Epithelial cell of esophagus (primary cell): ENCODE measurements around the gene GUCA2B.
A peak's percentile ranks its signal among the peaks of the same experiment; 100 is the strongest.

ENCODE experiments used
- DNase-seq: peaks from one replicate; pipeline ENCODE4 v3.0.0; 2010; ENCODE audit warnings: low read depth
- H3K4me3 ChIP-seq: 2 replicates; pipeline ENCODE4 v1.5.1; 2011; ENCODE audit warnings: mild to moderate bottlenecking, low read length, control low read depth
- TF ChIP-seq, protein P1 (sequence below): IDR thresholded peaks from 2 replicates; pipeline ENCODE4 v1.5.1; 2011; ENCODE audit warnings: low read depth, mild to moderate bottlenecking, low read length, control low read depth, inconsistent platforms; ENCODE audit not compliant: insufficient read depth; ENCODE audit errors: missing control alignments

GUCA2B gene

DNA sequence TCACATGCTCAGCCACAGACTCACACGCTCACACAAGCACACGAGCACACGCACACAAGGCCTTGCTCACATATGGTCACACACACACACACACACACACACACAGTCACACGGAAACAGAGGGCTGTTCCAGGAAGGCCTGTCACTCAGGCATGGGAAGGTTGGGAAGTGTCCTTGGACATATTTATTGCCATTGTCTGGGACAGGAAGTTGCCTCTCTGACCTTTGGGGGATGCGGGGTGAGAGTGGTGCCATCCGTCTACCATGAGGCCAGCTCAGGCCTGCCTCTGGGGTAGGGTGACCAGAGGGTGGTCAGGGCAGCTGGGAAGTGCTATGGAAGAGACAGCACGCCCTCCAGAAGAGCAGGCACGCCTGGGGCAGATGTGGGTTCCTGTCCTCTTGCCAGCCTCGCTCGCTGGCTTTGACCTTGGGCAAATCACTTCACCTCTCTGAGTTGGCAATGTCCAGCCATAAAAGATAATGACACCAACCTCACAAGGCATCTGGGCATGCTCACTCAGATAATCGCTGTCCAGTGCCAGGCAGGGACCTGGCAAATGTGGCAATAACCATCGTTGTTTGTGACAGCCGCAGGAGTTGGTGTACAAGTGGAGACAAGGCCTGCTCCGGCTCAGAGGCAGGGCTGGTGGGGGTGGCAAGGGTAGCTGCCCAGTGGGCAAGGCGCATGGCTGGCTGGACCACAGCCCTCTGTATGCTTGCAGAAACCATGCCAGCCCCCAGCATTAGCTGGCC, 19.3 kb downstream of the GUCA2B start:
- DNase-seq: peak; percentile 26
- TF ChIP-seq, protein P1, sequence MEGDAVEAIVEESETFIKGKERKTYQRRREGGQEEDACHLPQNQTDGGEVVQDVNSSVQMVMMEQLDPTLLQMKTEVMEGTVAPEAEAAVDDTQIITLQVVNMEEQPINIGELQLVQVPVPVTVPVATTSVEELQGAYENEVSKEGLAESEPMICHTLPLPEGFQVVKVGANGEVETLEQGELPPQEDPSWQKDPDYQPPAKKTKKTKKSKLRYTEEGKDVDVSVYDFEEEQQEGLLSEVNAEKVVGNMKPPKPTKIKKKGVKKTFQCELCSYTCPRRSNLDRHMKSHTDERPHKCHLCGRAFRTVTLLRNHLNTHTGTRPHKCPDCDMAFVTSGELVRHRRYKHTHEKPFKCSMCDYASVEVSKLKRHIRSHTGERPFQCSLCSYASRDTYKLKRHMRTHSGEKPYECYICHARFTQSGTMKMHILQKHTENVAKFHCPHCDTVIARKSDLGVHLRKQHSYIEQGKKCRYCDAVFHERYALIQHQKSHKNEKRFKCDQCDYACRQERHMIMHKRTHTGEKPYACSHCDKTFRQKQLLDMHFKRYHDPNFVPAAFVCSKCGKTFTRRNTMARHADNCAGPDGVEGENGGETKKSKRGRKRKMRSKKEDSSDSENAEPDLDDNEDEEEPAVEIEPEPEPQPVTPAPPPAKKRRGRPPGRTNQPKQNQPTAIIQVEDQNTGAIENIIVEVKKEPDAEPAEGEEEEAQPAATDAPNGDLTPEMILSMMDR: no peak
- H3K4me3 ChIP-seq: no peak overlapping the region

DNA sequence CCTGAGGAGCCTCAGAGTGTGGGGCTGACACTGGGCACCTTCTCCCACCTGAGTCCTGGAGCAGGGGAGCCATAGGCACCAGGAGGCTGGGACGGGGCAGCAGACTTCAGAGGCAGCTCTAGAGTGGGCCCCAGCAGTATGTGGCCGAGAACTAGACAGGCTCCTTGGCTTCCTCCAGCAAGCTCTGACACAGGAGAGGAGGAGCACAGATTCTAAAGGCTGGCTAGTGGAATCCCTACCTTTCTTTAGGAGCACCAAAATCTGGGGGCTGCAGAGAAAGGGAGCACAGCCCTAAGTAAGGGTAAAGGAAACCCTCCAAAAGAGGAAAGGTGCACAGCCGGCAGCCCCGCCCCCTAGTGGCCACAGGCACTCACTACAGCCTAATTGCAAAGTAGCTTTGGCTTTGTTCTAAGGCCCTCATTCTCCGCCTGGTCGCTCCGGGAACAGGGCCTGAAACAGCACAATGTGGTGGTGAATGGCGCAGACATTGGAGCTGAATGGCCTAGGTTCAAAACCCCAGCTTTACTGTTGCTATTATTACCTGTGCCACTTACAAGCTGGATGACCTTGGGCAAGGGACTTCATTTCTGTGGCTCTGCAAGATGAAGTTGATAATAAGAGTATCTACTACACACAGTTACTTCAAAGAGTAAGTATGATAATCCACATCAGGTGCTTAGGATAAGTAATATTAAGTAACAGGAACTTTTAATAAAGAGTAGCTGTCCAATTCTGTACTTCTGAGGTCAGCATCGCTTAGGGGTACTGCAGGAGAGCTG, 20.1 kb downstream of the GUCA2B start:
- peak; percentile 56 for DNase-seq
- peak overlapping the region; percentile 4 for H3K4me3 ChIP-seq

DNA sequence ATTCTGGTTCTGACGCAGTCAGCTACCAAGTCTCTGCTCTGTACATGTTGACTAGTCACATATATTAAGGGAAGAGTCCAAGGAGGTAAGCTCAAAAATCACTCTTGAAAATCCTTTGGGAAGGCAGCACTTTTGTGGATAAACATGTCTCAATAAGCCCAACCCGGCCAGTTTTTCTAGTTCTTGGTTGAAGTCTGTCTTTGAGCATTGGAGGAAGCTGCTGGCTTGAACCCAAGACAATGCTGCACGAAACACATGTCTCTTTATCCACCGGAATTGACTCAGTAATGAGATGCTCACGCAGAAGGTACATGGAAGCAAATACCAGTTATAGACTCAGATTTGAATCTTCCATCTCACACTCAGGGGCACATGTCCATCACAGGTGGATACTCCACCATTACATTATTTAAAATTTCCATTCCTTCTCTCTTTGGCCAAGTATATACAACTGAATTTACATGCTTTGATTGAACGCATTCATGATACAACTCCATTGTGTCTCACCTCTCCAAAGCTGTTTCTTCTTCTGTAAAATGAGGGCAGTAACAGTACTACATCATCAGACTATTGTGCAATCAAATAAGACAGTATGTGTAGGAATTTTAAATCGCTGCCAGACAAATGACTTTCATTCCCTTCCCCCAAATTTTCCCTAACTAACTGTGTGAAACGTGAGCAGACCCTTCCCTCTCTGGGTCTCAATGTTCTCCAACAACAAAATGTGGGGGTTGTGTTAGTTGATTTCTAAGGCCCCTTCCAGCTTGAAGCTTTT, 20.9 kb downstream of the GUCA2B start:
- H3K4me3 ChIP-seq: peak overlapping the region; percentile 4
- DNase-seq: peak; percentile 99
- TF ChIP-seq, protein P1: no peak

More for the DNA sequence above, 20.1 kb downstream of the GUCA2B start:
- TF ChIP-seq, protein P1: peak; percentile 98

DNA sequence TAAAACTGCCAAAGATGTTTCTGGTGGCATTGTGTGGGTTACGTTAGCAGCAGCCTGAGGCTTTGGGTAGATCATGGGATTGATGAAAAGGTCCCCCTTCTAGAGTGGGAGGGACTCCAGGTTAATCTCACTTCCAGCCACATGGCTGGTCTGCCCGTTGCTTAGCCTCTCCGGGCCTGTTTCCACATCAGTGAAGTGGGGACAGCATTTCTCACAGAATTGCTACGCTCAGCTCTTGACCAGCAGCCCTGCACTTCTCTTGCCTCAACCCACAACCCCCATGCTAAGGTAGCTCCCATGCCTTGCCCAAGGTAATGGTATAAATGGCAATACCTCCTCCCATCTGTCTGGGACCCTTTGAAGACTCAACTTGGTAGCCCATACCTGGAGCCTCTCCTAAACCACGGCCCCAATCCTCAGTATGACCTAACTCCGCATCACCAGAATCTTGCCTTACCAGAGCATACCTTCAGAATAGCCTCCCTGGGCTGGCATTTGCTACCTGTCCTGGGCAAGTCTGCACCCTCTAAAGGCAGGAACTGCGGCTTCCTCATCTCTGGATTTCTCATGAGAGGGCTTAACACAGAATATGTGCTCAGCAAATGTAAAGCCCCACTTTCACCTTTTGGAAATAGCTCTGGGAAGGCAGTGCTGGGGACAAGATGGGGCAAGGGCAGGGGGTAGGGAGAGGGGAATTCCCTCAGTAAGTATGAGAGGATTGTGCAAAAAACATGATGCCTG, 22.3 kb downstream of the GUCA2B start:
- TF ChIP-seq, protein P1: no peak
- no peak overlapping the region for H3K4me3 ChIP-seq
- peak; percentile 77 for DNase-seq

DNA sequence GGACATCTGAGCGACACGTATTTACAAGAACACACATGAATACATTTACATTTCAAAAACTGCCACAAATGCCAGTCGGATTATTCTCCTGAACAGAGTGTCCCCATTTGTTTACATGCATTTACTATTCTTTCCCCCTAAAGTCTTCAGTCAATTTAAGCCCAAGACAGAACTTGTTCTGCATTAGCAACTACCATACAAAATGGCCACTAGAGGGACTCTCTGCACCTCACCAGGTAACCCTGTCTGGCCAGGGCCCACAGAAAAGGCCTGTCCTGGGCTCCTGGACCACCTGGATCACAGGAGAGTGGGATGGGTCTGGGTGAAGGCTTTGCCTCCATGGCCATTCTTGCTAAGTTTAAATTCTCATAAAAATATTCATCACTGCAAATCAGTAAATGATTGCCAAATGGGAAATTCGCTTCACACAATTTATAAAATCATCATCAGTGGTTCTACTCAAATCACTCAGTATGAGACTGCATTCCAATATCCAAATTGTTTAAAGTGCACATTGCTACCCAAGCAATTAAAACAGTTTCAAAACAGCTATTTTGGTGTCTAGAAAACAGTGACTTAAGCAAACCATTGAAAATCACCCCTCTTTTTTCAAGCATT, 23.8 kb downstream of the GUCA2B start:
- TF ChIP-seq, protein P1: peak; percentile 94
- no peak overlapping the region for H3K4me3 ChIP-seq
- DNase-seq: peak; percentile 68

DNA sequence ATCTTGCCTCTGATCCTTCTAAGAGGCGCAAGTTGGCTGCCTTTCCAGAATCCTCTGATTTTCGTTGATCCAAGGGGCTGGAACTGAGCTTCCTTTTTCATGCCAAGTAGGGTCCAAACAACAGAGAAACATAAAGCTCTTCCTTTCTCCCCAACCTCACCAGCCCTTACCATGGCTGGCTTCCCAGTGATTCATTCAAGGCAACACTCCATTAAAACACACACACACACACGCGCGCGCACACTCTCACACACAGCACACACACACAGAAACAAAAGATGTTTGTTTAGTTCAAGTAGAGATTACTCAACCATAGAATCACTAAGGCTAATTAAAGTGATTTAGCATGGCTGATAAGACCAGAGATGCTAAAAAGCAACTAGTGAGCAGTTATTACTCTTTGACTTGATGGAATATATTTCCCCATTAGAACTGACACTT, 24.4 kb downstream of the GUCA2B start:
- TF ChIP-seq, protein P1: no peak
- no peak overlapping the region for H3K4me3 ChIP-seq
- DNase-seq: peak; percentile 67
